ES-I3 (cell line): ENCODE data around the gene HBG1.
"Not testable (repeated sequence)": the region's sequence is repeated elsewhere in the genome, so short reads cannot be mapped to it uniquely, and the experiment has no call there.

Experiments
- H3K36me3 ChIP-seq: 2 replicates; pipeline ENCODE4 v1.6.1; 2013; ENCODE audit warnings: mild to moderate bottlenecking, low read length, control low read depth, moderate library complexity; ENCODE audit not compliant: insufficient read depth
- H3K4me1 ChIP-seq: 2 replicates; pipeline ENCODE4 v1.6.1; 2013; ENCODE audit warnings: mild to moderate bottlenecking, control low read depth, low read length; ENCODE audit not compliant: insufficient read depth
- H3K9ac ChIP-seq: 2 replicates; pipeline ENCODE4 v1.6.1; 2013; ENCODE audit warnings: low read depth, mild to moderate bottlenecking, low read length, moderate library complexity
- H3K9me3 ChIP-seq: 2 replicates; pipeline ENCODE4 v1.6.1; 2013; ENCODE audit warnings: mild to moderate bottlenecking, low read length, moderate library complexity; ENCODE audit not compliant: control insufficient read depth, insufficient read depth

Gene HBG1

GRCh38 chr11:5249807-5250396 is at the start of gene HBG1:
Gene HBG1, minus strand, starts transcription at chr11:5249857. Its CDS starts 53 bp downstream, at chr11:5249804.
- H3K9ac ChIP-seq, H3K36me3 ChIP-seq, H3K4me1 ChIP-seq, H3K9me3 ChIP-seq: not testable (repeated sequence)

GRCh38 chr11:5298451-5298850 is 48.8 kb upstream of the HBG1 start:
- H3K9me3 ChIP-seq = no peaks in the 10 kb centered on the region
- H3K9ac ChIP-seq = no peak overlapping the region
- no peaks in the 10 kb centered on the region for H3K4me1 ChIP-seq

GRCh38 chr11:5297721-5298323 is 48.2 kb upstream of the HBG1 start:
- H3K9ac ChIP-seq = no peak overlapping the region
- no peaks in the 10 kb centered on the region for H3K36me3 ChIP-seq
- no peaks in the 10 kb centered on the region for H3K4me1 ChIP-seq
- H3K9me3 ChIP-seq = no peaks in the 10 kb centered on the region

More at GRCh38 chr11:5298451-5298850, 48.8 kb upstream of the HBG1 start:
- H3K36me3 ChIP-seq = no peaks in the 10 kb centered on the region

GRCh38 chr11:5294342-5294995 is 44.8 kb upstream of the HBG1 start:
- H3K4me1 ChIP-seq, H3K9ac ChIP-seq, H3K36me3 ChIP-seq, H3K9me3 ChIP-seq: not testable (repeated sequence)

- no peaks in the 10 kb centered on the region for H3K9me3 ChIP-seq
- no peak overlapping the region for H3K9ac ChIP-seq
- no peaks in the 10 kb centered on the region for H3K36me3 ChIP-seq
- no peaks in the 10 kb centered on the region for H3K4me1 ChIP-seq
These were observed 43.4 kb upstream of the HBG1 start for GRCh38 chr11:5293028-5293427.

GRCh38 chr11:5291207-5291838 is 41.7 kb upstream of the HBG1 start:
- no peak overlapping the region for H3K9ac ChIP-seq
- H3K4me1 ChIP-seq = no peaks in the 10 kb centered on the region
- no peaks in the 10 kb centered on the region for H3K36me3 ChIP-seq
- H3K9me3 ChIP-seq = no peaks in the 10 kb centered on the region

GRCh38 chr11:5290106-5290505 is 40.4 kb upstream of the HBG1 start:
- no peaks in the 10 kb centered on the region for H3K9me3 ChIP-seq
- H3K4me1 ChIP-seq = no peaks in the 10 kb centered on the region
- no peak overlapping the region for H3K9ac ChIP-seq
- no peaks in the 10 kb centered on the region for H3K36me3 ChIP-seq

- Histone ChIP-seq H3K9ac (no peak overlapping the region), H3K36me3 (no peaks in the 10 kb centered on the region), H3K4me1 (no peaks in the 10 kb centered on the region), H3K9me3 (no peaks in the 10 kb centered on the region)
These were observed 40.0 kb upstream of the HBG1 start for GRCh38 chr11:5289696-5290095.

- Histone ChIP-seq H3K36me3 (no peaks in the 10 kb centered on the region), H3K9ac (no peak overlapping the region), H3K9me3 (no peaks in the 10 kb centered on the region), H3K4me1 (no peaks in the 10 kb centered on the region)
These were observed 39.4 kb upstream of the HBG1 start for GRCh38 chr11:5288906-5289550.

GRCh38 chr11:5288108-5288905 is 38.6 kb upstream of the HBG1 start:
- Histone ChIP-seq H3K4me1 (no peaks in the 10 kb centered on the region), H3K9me3 (no peaks in the 10 kb centered on the region), H3K9ac (no peak overlapping the region), H3K36me3 (no peaks in the 10 kb centered on the region)

- Histone ChIP-seq H3K9me3 (no peaks in the 10 kb centered on the region), H3K36me3 (no peaks in the 10 kb centered on the region), H3K9ac (no peak overlapping the region), H3K4me1 (no peaks in the 10 kb centered on the region)
These were observed 37.2 kb upstream of the HBG1 start for GRCh38 chr11:5286901-5287300.

GRCh38 chr11:5286351-5286750 is 36.7 kb upstream of the HBG1 start:
- no peaks in the 10 kb centered on the region for H3K36me3 ChIP-seq
- H3K4me1 ChIP-seq = no peaks in the 10 kb centered on the region
- no peak overlapping the region for H3K9ac ChIP-seq
- H3K9me3 ChIP-seq = no peaks in the 10 kb centered on the region

- no peak overlapping the region for H3K9ac ChIP-seq
- no peaks in the 10 kb centered on the region for H3K9me3 ChIP-seq
- H3K4me1 ChIP-seq = peaks cover 5% of the 10 kb centered on the region; the same call in 1 of the 2 replicates
- H3K36me3 ChIP-seq = no peaks in the 10 kb centered on the region
These were observed 36.2 kb upstream of the HBG1 start for GRCh38 chr11:5285703-5286340.
